ENCODE results near the gene ZNF609.

Gene ZNF609

DNA sequence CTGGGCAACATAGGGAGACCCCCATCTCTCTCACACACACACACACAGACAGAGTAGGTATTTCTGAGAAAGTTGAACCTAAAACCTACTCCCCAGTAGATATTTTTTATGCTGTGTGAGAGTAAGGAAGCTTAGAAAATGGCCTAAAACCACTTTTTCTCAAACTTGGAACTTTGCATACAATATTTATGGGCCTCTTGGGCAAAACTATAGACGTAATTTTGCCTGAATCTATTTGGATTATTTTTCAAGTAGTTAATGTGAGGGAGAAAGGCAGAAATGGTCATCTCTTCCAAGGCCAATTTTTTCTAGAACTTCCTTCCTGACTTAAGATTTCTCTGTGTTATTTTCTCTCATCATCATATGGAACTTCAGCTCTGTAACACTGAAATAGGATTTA is 81.7 kb downstream of the ZNF609 start:
- DNase-seq: no peak

DNA sequence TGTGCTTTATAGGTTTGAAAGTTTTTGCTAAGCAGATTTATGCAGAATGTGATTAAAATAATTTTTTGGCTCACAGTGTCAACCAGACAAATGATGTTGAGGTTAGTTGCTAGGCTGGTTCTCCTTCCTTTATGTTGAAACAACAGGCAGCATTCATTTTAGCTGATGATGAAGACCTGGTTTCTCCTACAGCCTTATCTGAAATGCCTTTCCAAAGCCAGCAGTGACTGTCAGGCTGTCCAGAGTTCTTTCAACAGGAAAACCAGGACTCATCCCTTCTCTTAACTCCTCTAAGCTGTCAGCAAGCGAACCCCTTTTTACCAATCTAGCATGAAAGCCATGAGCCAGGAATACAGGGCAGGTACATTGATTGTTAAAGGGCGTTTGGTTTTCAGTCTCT is 84.1 kb downstream of the ZNF609 start:
- no peak for DNase-seq

DNA sequence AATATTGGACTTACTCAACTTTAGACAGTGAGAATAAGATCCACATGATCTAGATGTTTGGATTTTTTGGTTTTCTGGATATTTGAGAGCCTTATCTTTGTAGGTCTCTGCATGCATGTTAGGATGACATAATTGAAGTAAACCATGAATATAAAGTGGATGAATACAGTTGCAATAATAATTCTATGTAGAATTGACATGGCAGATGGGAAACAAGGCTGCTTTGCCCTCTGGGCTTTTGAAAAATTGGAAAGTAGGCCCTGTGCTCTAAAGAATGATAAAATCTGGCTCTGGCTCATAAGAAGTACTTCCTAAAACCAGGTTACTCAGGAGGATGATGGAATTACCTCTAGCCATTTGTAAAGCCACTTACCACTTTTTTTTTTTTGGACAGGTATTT is 86.9 kb downstream of the ZNF609 start:
- no peak for DNase-seq

DNA sequence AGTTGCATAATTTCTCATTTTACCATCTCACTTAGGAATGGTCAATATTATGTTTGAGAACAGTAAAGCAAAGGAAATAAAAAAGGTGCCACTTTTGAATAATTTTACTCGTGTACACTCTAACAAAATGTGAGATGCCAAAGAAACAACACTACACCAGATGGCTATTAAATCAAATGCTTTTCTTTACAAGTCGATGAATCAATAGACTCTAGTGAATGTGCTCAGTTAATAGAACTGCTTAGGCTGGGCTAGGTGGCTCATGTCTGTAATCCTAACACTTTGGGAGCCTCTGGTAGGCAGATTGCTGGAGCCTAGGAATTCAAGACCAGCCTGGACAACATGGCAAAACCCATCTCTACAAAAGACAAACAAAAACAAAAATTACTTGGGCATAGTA is 87.9 kb downstream of the ZNF609 start:
- no peak for DNase-seq

DNA sequence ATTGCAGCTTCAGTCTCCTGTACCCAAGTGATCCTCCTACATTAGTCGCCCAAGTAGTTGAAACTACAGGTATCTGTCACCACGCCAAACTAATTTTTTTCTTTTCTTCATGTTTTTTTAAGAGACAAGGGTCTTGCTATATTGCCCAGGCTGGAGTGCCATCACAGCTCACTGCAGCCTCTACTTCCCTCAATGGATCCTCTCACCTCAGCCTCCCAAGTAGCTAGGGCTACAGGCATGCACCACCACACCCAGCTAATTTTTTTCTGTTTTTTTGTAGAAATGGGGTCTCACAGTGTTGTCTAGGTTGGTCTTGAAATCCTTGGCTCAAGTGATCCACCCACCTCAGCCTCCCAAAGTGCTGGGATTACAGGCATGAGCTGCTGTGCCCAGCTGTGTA is 89.5 kb downstream of the ZNF609 start:
- DNase-seq: no peak

DNA sequence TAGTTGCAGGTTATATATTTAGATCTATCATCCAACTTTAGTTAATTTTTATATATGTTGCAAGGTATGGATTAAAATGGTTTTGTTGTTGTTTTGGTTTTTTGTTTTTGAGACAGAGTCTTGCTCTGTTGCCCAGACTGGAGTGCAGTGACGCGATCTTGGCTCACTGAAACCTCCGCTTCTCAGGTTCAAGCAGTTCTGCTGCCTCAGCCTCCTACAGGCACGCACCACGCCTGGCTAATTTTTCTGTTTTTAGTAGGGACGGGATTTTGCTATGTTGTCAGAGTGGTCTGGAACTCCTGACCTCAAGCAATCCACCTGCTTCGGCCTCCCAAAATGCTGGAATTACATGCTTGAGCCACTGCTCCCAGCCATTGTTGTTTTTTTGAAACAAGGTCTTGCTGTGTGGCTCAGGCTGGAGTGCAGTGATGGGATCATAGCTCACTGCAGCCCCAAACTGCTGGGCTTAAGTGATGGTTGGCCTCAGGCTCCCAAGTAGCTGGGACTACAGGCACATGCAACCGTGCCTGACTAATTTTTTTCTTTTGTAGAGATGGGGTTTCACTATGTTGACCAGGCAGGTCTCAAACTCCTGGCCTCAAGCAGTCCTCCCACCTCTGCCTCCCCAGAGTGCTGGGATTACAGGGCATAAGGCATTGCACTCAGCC is 92.0 kb downstream of the ZNF609 start:
- DNase-seq: no peak

DNA sequence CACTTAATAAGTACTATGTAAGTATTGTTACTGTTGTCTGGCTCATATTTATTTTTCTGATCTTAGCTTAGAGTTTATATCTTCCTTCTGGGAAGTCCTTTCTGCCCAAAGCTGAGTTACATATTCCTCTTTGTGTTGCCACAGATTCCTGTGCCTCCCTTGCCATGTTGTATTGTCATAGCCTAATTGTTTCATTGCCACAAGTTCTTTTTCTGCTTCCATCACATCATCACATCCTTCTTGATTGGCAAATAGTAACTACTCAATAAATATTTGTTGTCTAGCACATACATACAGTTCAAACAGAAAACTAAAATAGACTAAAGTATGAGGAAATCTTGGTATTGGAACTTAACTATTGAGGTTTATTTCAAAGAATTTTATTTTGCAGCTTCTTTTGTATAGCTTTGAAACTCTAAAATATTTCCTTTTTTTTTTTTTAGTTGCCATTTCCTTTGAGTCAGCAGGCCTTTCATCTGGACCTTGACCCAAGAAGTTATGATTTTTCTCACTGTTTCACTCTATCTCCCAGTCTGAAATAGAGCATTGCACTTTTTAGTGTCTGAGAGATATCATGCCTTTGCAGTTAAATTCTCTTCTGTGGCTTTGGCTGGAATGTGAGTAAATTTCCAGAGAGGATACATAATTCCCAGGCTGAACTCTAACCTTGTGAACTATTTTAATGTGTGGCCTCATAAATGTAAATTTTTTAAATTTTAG is 98.2 kb downstream of the ZNF609 start:
- DNase-seq: no peak

DNA sequence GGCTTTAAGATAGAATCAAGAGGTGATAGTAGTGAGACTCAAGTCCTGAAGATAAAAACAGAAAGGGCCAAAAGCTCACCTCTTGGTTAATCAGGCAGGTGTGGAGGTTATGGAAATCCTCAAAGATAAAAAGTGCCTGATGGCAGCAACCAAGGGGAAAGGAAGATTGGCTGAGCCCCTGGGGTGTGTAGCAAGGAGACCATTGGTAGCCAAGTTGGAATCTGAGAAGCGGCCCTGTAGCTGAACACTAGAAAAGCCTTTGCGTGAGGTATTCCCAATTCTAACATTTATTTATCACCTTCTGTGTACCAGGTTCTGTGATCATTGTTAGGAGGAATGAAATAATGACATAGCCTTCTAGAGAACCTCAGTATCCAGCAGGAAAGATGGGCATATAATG is 98.9 kb downstream of the ZNF609 start:
- no peak for DNase-seq

DNA sequence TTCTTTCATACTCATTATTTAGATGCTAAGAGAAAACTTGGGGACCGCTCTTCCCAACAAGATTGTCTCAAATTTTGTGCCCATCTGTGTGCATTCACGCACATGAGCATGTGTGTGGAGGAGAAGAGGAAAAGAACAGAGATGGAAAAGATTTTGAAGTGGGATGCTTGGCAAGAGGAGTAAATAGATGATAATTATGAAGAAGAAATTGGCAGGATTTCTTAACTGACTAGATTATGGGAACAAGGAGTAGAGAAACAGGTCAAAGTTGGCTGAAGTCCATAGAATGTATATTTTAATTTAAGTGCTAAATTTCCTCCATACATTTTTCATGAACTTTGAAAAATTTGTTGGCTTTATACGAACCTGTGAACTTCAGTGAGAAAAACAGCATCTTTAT is 100.1 kb downstream of the ZNF609 start:
- DNase-seq: no peak

DNA sequence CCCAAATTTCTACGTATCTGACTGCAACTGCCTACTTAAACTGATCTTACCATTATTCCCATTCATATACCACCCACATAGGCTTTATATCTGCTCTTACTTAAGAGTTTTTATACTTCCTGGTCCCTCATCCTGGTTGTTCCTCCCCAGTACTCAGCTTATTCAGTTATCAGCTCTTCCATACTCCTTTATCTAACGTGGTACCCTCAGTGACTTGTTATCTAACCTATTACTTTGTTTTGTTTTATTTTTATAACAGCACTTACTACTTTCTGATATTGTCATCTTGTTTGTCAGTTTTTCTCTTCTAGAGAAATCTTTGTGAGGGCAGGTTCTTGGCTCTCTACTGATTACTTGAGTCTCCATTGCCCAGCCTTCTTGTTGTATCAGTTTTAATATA is 100.6 kb downstream of the ZNF609 start:
- no peak for DNase-seq

DNA sequence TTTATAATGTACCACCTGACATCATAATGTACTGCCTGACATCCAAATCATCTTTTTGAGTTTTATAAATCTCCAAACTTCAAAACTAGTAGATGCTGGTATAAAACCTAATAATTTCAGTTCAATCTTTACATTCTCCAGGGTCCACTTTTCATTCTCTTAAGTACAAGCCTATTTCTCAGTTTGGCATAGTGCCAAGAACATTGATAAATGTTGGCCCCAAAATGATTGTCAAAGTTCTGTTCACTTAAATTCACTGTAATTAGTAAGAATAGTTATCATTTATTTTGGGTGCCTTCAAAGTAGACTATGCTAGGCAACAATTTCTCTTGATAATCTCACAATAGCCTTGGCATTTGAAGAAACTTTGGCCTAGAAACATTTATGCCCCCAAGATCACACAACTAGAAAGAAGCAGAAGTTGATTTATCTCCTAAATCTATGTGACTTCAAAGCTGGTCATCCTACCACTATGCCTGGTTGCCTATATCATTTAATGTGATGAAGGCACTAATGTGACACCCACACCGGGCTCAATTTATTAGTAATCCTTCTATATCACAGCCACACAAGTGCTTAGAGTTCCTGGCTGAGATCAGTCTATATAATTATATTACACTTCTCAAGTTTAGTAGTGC is 101.7 kb downstream of the ZNF609 start:
- DNase-seq: no peak

DNA sequence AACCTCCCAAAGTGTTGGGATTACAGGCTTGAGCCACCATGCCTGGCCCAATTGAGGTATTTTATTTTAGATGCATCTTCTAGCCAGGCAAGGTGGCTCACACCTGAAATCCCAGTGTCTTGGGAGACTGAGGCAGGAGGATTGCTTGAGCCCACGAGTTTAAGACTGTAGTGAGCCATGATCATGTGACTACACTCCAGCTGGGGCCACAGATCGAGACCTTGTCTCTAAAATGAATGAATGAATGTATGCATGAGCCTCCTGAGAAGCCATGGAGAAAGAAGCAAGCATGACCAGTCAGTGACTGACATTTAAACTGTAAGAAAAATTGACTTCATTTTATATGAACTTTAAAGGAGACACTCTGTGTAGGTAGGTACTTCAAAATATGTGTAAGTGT is 105.7 kb downstream of the ZNF609 start:
- no peak for DNase-seq

DNA sequence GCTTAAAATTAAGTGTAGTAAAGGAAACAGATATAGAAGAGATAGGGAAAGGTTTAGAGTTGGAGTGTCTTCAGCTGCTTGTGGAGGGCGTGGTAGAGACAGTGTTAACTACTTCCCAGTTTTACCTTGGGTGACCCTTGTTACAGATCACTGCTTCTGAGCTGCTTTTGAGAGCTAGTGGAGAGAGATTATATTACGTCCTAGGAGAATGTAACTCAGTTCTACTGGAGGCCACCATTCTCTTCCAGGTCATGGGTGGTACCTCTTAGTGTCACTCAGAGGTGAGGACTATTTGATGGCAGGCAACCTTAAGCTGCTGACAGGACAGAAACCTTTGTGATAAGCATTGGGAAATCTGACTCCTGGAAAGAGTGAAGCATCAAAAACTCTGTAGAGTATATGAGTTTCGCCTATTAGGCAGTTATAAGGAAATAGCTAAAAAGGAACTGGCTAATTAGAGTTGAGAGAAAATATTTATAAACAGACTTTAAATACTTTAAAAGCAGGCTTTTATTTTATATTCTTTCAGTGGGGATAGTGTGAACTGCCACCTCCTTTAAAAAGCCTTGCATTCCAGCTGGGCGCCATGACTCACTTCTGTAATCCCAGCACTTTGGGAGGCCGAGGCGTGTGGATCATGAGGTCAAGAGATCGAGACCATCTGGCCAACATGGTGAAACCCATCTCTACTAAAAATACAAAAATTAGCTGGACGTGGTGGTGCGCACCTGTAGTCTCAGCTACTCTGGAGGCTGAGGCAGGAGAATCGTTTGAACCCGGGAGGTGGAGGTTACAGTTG is 106.5 kb downstream of the ZNF609 start:
- DNase-seq: no peak

DNA sequence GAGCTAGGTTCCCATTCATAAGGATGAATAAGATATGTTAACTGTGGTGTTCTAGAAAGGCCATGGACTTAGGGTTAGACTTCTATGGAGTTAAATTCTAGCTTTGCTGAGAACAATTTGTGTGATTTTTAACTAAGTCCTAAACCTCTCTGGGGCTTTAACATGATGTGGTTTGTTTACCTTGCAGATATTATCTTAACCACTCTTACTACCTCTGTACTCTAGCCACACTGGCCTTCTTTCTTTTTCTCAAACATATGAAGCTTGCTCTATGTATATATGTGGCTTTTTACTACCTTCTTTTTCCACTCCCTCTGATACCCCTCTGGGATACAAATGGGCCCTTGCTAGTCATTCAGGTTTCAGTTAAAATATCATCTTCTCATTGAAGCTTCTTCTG is 108.4 kb downstream of the ZNF609 start:
- DNase-seq: no peak

DNA sequence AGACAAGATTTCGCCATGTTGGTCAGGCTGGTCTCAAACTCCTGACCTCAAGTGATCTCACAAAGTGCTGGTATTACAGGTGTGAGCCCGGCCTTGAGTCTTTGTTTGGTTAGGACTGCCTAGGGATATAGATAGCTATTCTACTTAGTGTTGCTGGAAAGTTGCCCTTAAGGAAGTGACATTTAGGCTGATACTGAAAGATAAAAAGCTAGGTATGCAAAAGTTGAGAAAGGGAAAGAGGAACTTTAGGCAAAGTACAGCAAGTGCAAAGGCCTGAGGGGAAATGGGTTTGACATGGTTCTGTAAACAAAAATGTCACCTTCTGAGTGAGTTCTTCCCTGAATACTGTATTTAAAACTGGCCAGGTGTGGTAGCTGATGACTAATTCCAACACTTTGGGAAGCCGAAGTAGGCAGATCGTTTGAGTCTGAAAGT is 111.5 kb downstream of the ZNF609 start:
- no peak for DNase-seq

DNA sequence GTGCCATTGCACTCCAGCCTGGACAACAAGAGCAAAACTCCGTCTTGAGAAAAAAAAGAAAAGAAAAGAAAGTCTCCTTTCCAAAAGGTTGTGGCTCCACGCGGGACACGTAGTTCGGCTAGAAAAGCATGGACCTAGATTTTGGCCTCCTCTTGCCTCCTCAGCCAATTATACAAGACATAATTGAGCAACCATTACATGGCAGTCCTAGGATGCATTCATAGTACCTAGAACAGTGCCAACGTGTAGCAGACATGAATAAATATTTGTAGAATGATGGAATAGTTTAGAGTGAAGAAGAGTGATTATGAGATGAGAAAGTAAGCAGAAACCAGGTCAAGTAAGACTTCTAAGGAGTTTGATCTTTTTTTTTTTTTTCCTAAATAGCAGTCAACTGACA is 112.5 kb downstream of the ZNF609 start:
- no peak for DNase-seq

DNA sequence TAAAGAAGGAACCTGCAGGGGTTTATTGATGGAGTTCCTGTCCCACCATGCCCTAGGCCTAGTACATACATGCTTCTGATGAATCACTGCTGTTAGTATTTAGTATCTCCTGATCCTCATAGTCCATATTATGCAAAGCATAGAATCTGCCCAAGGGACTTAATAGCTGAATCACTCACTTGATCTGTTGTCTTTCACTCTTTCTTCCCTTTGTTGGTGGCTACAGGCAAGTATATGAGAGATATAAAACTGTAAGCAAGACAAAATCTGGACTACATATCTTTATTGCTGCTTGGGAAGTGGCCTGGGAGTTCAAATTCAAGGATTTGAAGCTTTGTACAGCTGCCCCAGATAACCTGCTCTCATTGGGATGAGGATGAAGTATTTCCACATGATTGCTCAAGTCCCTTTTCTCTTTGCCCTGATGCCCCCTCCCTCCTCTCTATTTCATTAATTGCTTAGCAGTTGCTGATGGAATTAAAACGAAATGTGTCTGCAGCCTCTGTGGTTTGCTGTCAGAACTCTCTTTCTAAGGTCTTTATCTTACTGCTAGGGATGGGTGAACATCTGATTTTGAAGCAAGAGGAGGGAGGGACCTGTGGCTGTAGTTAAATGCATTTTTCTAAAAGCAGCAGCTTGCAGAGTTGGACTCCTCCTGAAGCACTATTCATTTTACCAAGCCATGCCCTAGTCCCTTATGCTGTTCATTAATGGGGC is 114.1 kb downstream of the ZNF609 start:
- DNase-seq: no peak

DNA sequence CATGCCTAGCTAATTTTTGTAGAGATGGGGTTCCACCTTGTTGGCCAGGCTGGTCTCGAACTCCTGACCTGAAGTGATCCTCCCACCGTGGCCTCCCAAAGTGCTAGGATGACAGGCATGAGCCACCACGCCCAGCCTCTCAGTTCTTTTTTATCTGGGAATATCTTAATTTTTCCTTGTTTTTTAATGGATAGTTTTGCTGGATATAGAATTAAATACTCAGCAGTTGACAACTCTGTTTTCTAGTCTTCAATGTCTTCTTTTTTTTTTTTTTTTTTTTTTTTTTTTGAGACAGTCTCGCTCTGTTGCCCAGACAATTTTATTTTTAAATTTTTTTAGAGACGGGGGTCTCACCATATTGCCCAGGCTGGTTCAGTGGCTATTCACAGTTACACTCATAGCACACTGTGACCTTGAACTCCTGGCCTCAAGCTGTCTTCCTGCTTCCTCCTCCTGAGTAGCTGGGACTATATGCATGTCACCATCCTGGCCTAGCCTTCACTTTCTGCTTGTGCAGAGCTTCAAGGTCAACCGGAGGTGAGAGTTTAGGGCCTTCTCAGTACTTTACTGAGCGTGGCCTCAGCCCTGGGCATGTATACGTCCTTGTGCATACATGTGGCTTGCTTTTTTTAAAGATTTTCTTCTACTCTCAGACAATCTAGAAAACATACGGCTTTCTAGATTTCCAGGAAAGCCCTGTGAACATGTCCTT is 120.5 kb downstream of the ZNF609 start:
- no peak for DNase-seq

DNA sequence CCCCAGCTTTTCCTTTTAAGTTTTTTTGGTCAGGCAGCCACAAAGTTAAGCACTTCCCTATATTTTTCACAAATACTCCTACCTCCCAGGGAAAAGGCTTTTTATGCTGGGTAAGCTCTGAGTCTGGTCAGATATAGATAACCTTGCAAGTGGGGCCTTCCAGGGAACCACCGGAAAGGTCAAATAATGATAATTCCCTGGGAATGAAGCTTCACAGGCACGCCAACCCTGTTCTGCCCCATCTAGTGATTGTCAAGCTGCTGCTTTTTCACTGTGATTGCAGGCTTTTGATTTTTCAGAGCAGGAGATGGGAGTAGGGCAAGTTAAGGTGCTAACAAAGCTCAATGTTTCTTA is 121.0 kb downstream of the ZNF609 start:
- no peak for DNase-seq

DNA sequence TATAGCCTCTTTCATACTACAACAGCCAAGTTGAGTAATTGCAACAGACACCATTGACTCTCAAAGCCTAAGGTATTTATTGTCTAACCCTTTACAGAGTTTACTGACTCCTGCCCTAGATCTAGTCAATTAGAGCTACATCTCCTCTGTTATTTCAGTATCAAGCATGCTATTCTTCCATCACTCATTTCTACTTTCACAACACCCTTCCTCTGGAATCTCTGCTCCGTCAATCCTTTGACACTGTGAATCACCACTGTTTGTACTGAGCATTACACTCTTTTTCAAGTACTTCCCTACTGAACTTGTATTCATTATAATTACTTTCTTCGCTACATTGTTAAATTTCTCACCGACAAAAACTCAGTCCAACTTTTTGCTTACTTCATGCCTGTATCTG is 121.8 kb downstream of the ZNF609 start:
- no peak for DNase-seq

DNA sequence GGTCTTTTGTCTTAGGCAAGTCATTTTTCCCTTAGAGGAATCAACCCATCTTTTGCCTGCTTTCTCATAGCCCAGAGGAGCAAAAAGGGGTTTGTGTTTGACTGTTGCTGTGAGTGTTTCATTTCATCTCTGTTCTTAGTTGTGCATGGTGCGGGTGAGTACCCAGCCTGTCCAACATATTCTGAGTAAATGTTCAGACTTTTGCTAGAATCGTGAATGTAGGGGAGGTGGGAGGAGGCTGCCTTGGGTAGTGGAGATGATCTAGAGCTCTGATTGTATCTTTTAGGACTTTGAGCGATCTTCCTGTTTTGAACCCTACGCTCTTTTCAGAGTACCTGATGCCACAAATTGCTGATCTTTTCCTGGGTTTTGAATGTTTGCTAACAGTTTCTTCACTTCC is 123.1 kb downstream of the ZNF609 start:
- DNase-seq: no peak

DNA sequence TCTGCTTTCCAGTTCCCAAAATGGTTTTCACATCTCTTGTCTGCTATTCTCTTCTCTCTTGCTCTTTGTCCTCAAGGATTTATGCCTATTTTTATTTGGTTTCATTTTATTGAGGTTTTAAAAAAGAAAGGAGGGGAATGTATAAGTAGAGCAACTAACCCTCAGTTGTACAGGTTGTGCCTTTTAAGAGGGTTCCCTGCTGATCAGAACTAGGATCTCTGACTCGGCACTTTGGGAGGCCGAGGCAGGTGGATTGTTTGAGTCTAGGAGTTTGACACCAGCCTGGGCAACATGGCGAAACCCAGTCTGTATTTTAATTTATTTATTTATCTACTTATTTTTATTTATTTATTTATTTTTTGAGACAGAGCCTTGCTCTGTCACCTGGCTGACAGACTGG is 123.6 kb downstream of the ZNF609 start:
- DNase-seq: no peak
